Stomach smooth muscle (tissue), 2 donors: Measurements from ENCODE around the gene TMPRSS3.

Source experiments
- H3K27ac ChIP-seq: one replicate; pipeline ENCODE4 v1.7.0; 2013; ENCODE audit warnings: mild to moderate bottlenecking, low read length, inconsistent platforms
- H3K27me3 ChIP-seq, 2 donors: one replicate each; pipeline ENCODE4 v1.7.0; 2013; ENCODE audit warnings: low read length in 2 of 2; ENCODE audit not compliant: insufficient read depth in 2 of 2, control insufficient read depth in 1 of 2
- H3K36me3 ChIP-seq, 2 donors: one replicate each; pipeline ENCODE4 v1.7.0; 2013; ENCODE audit warnings: low read length in 2 of 2; ENCODE audit not compliant: control insufficient read depth in 2 of 2, insufficient read depth in 2 of 2
- H3K4me1 ChIP-seq: one replicate; pipeline ENCODE4 v1.7.0; 2013; ENCODE audit warnings: low read length; ENCODE audit not compliant: control insufficient read depth, insufficient read depth
- H3K4me3 ChIP-seq, 2 donors: one replicate each; pipeline ENCODE4 v1.7.0; 2013; ENCODE audit warnings: low read length in 2 of 2
- H3K9ac ChIP-seq, 2 donors: one replicate each; pipeline ENCODE4 v1.7.0; 2013; ENCODE audit warnings: low read length in 2 of 2, mild to moderate bottlenecking in 1 of 2
- H3K9me3 ChIP-seq, 2 donors: one replicate each; pipeline ENCODE4 v1.7.0; 2013; ENCODE audit warnings: low read length in 2 of 2; ENCODE audit not compliant: control insufficient read depth in 2 of 2
- donor health status: healthy.
- donor health status: Pancreatic carcinoma.

TMPRSS3 gene

DNA sequence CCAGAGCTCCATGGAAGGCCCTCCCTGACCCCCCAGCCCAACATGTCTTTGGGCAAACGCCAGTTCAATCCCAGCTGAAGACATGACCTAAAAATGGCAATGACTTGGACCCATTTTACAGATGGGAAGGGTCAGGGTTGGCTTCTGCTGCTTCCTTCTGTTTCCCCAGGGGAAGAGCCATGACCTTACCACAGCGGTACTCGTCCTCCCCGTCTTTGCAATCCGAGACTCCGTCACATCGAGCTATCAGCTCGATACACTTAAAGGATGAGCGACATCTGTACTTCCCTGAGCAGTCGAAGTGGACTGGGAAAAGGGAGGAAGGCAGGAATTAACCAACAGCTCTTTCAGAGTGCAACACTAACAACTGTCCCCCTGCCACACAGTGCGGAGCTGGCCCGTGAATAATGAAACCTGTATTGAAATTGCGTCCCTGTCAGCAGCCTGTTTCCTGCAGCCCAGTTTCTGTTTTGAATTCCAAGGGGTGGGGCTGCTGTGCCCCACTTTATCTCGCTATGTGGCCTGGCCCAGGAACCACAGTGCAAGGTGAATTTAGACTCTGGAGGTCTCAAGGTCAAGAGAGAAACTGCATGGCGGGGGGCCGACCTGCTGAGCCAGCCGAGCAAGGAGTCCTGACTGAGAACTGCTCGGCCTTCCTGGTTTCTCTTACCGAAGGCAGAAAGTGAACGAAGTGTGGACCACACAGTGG, 7.0 kb downstream of the TMPRSS3 start:
- H3K4me3 ChIP-seq: no peak overlapping the region
- H3K4me1 ChIP-seq: no peaks in the 10 kb centered on the region
- H3K9ac ChIP-seq: no peak overlapping the region
- no peaks in the 10 kb centered on the region for H3K36me3 ChIP-seq
- H3K9me3 ChIP-seq: no peaks in the 10 kb centered on the region
- H3K27ac ChIP-seq: no peak overlapping the region
- peaks cover 5 to 24% of the 10 kb centered on the region in 2 donors for H3K27me3 ChIP-seq

DNA sequence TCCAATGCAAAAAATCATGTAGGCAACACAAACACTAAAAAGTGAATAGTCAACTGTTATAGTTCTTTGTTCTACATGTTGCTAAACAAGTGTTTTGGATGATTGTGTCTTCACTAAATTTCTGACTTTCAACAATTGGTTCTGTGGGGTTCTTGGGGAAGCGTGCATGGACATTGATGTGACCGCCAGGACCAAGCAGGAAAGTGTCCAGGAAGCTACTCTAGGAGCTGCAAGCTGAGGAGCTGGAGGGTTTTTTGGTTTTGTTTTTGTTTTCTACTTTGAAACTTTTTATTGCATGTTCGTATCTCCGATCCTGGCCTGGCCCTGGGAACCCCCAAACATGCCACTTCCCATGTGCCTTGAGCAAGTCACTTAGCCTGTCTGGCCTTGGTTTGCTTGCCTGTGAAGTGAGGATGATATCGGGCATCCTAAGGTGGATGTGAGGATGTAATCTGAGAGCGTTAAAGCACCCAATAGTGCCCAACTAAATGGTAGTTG, 8.0 kb downstream of the TMPRSS3 start:
- Histone ChIP-seq H3K4me1 (no peaks in the 10 kb centered on the region), H3K36me3 (no peaks in the 10 kb centered on the region), H3K4me3 (no peak overlapping the region), H3K9ac (no peak overlapping the region), H3K27me3 (peaks cover 5 to 30% of the 10 kb centered on the region in 2 donors), H3K27ac (no peak overlapping the region), H3K9me3 (no peaks in the 10 kb centered on the region)

DNA sequence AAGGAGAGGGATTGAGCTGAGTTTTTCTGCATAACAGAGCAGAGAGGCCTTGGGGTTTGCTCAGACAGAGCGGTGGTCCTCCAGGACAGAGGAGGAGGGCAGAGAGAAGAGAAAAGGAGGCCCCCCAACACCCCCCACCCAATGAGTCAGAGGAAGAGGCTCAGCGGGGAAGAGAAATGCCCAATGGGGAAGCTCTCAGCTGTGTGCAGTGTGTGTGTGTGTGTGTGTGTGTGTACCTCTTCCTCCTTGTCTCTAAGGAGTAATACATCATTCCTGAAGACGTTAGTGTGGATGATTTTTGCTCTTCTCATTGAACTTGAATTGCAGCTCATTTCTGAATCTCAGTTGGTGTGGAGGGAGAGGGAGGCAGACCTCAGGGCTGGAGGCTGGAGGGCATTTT, 8.7 kb downstream of the TMPRSS3 start:
- H3K9me3 ChIP-seq: peaks cover under 1 to 2% of the 10 kb centered on the region in 2 donors
- no peak overlapping the region for H3K27ac ChIP-seq
- H3K36me3 ChIP-seq: no peaks in the 10 kb centered on the region
- no peaks in the 10 kb centered on the region for H3K4me1 ChIP-seq
- no peak overlapping the region for H3K4me3 ChIP-seq
- peaks cover 4 to 33% of the 10 kb centered on the region in 2 donors for H3K27me3 ChIP-seq
- no peak overlapping the region for H3K9ac ChIP-seq

DNA sequence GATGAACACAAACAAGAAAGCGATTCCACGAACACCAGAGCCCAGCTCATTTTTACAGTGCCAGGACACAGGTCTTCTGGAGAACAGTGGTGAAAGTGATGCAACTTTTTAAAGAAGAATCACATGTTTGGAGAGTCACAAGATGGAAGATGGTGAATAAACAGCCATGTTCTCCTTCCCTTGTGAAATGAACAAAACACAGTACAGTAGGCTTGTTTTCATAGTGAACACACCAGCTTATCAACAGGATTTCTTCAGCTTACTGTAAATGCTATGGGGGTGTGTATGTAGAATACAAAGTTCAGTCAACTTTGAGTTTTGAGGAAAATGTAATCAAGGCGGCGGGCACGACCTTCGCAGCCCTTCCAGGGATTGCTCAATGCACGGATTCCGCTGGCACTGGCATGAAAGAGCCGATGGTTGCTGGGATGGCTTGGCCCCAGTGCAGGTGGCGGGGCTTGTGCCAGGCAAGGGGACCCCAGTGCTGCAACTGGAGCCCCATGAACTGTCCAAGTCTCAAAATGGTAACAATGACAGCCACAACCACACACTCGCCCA, 9.7 kb downstream of the TMPRSS3 start:
- Histone ChIP-seq H3K36me3 (no peaks in the 10 kb centered on the region), H3K4me1 (no peaks in the 10 kb centered on the region), H3K9me3 (peaks cover 4 to 11% of the 10 kb centered on the region in 2 donors), H3K9ac (no peak overlapping the region), H3K27me3 (peaks cover 2 to 27% of the 10 kb centered on the region in 2 donors), H3K27ac (no peak overlapping the region), H3K4me3 (no peak overlapping the region)

DNA sequence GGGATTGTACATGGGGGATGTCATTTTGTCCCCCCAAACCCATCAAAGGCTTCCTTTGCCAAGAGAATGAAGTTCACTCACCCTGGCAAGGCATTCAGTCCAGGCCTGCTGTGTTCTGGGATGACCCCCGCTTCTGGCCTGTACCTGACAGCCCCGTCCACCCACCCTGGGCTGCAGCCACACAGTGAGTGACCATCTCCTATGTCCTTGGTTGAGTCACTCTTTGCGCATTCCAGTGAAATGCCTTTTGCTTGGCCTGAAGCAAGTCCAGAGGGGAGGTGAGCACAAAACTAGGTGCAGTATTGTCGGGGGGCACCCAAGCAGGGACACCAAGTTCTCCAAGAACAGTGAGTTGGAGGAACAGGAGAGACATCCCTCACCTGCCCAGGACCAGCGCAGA, 10.2 kb downstream of the TMPRSS3 start:
- Histone ChIP-seq H3K27ac (no peak overlapping the region), H3K27me3 (peaks cover 2 to 25% of the 10 kb centered on the region in 2 donors), H3K9ac (no peak overlapping the region), H3K36me3 (no peaks in the 10 kb centered on the region), H3K9me3 (peaks cover 4 to 11% of the 10 kb centered on the region in 2 donors), H3K4me3 (no peak overlapping the region), H3K4me1 (no peaks in the 10 kb centered on the region)

- peaks cover 4 to 11% of the 10 kb centered on the region in 2 donors for H3K9me3 ChIP-seq
- no peaks in the 10 kb centered on the region for H3K4me1 ChIP-seq
- H3K9ac ChIP-seq: no peak overlapping the region
- H3K27me3 ChIP-seq: peaks cover 2 to 24% of the 10 kb centered on the region in 2 donors
- H3K36me3 ChIP-seq: no peaks in the 10 kb centered on the region
- H3K27ac ChIP-seq: no peak overlapping the region
- no peak overlapping the region for H3K4me3 ChIP-seq
These were observed 10.9 kb downstream of the TMPRSS3 start for GRCh38 chr21:42384989-42385388.

DNA sequence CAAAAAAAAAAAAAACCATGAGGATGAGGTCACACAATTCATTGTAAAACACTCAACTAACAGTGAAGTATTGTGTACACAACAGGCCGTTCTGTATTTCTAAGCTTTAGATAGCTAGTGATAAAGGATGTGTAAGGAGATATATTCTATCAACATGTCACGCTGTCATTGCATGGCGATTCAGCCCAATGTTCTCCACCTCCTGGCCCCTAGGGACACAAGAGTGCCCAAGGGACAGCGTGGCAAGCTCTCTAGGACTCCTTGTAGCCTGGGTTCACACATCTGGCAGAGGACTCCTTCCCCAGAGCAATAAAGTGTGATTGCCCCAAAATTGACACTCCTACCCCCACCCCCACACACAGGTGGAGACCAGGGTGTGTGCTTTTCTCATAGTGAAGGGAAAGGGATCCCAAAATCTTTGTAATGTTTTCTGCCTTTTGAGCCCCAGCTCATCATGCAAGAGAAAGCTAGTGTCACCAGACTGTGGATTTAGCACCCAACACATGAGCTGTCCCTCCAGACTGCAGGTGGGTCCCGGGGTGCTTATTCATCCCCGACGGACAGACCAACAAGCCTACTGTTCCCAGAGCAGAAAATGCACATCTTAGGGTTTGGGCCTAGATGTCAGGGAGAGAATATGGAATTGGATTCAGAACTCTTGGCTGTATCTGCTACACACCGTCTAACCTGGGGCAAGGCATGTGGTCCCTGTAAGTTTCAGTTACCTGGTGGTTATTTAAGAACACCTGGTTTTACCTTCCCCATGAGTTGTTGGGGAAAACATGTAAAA, 11.5 kb downstream of the TMPRSS3 start:
- H3K27me3 ChIP-seq: peaks cover 2 to 18% of the 10 kb centered on the region in 2 donors
- no peak overlapping the region for H3K4me3 ChIP-seq
- no peak overlapping the region for H3K9ac ChIP-seq
- H3K36me3 ChIP-seq: no peaks in the 10 kb centered on the region
- H3K9me3 ChIP-seq: peaks cover 4 to 11% of the 10 kb centered on the region in 2 donors
- no peak overlapping the region for H3K27ac ChIP-seq
- no peaks in the 10 kb centered on the region for H3K4me1 ChIP-seq

- Histone ChIP-seq H3K4me1 (no peaks in the 10 kb centered on the region), H3K27ac (no peak overlapping the region), H3K9ac (no peak overlapping the region), H3K9me3 (peaks cover 4 to 11% of the 10 kb centered on the region in 2 donors), H3K27me3 (peaks cover 0 to 12% of the 10 kb centered on the region in 2 donors), H3K4me3 (no peak overlapping the region), H3K36me3 (no peaks in the 10 kb centered on the region)
These were observed 12.5 kb downstream of the TMPRSS3 start for GRCh38 chr21:42383331-42383730.

GRCh38 chr21:42382915-42383314, 12.9 kb downstream of the TMPRSS3 start:
- Histone ChIP-seq H3K36me3 (no peaks in the 10 kb centered on the region), H3K27ac (no peak overlapping the region), H3K27me3 (peaks cover 0 to 12% of the 10 kb centered on the region in 2 donors), H3K9ac (no peak overlapping the region), H3K4me3 (no peak overlapping the region), H3K9me3 (peaks cover 4 to 11% of the 10 kb centered on the region in 2 donors), H3K4me1 (no peaks in the 10 kb centered on the region)

- Histone ChIP-seq H3K27me3 (peaks cover 0 to 9% of the 10 kb centered on the region in 2 donors), H3K9me3 (peaks cover 4 to 11% of the 10 kb centered on the region in 2 donors), H3K9ac (no peak overlapping the region), H3K36me3 (no peaks in the 10 kb centered on the region), H3K27ac (no peak overlapping the region), H3K4me1 (no peaks in the 10 kb centered on the region), H3K4me3 (no peak overlapping the region)
These were observed 14.4 kb downstream of the TMPRSS3 start for GRCh38 chr21:42381347-42381984.
